ENCODE data around the gene AKT1. TPM values are rescaled to one million over a fixed set of nuclear protein-coding genes. Genes with fewer than 3 reads are reported as not detected.
"Not testable (repeated sequence)": the region's sequence is repeated elsewhere in the genome, so short reads cannot be mapped to it uniquely, and the experiment has no call there.

Gene AKT1
- total RNA-seq, 2 experiments from 2014 or later, result 131 to 133 TPM

DNA sequence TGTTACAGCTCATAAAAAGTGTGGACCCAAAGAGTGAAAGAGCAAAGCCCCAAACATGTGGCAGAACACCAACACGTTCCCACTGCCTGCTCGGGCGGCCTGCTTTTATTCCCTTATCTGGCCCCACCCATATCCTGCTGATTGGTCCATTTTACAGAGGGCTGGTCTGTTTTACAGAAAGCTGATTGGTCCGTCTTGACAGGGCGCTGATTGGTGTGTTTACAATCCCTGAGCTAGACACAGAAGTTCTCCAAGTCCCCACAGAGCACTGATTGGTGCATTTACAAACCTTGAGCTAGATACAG is 44.8 kb downstream of the AKT1 start:
- DNase-seq, result peak; percentile 38
- H3K27me3 Mint-ChIP-seq, H3K27ac Mint-ChIP-seq, POLR2A ChIA-PET, H3K9me3 Mint-ChIP-seq: not testable (repeated sequence)
- Mint-ChIP-seq H3K4me1 (ENCODE audit: low read depth) (peaks cover 35% of the 10 kb centered on the region), H3K36me3 (peaks cover 14% of the 10 kb centered on the region), H3K4me3 (peak overlapping the region; percentile 43)
- intact Hi-C loops (cut with micrococcal nuclease), result loop anchor here (5.0 kb wide), 2 partner anchors 73 to 552 kb away; partner anchors contain the start of gene BRF1
- CTCF ChIA-PET, result interaction anchor here (0.6 to 5.0 kb wide), 4 partner anchors 17 to 75 kb away, joined by 3 to 47 read pairs (median 8); partner anchors contain the start of gene ADSS1

GRCh38 chr14:104750056-104750752 is 45.3 kb downstream of the AKT1 start:
- CTCF ChIA-PET, result interaction anchor here (0.6 to 5.0 kb wide), 4 partner anchors 18 to 75 kb away, joined by 3 to 47 read pairs (median 8); partner anchors contain the start of gene ADSS1
- peaks cover 13% of the 10 kb centered on the region for H3K36me3 Mint-ChIP-seq
- peaks cover 2% of the 10 kb centered on the region for H3K9me3 Mint-ChIP-seq
- DNase-seq, result no peak
- no peaks in the 10 kb centered on the region for H3K27me3 Mint-ChIP-seq
- POLR2A ChIA-PET, result no interaction called here
- H3K4me1 Mint-ChIP-seq (ENCODE audit: low read depth), result peaks cover 35% of the 10 kb centered on the region
- no peak overlapping the region for H3K4me3 Mint-ChIP-seq
- intact Hi-C loops (cut with micrococcal nuclease), result loop anchor here (5.0 kb wide), 2 partner anchors 73 to 552 kb away; partner anchors contain the start of gene BRF1
- H3K27ac Mint-ChIP-seq, result no peak overlapping the region

DNA sequence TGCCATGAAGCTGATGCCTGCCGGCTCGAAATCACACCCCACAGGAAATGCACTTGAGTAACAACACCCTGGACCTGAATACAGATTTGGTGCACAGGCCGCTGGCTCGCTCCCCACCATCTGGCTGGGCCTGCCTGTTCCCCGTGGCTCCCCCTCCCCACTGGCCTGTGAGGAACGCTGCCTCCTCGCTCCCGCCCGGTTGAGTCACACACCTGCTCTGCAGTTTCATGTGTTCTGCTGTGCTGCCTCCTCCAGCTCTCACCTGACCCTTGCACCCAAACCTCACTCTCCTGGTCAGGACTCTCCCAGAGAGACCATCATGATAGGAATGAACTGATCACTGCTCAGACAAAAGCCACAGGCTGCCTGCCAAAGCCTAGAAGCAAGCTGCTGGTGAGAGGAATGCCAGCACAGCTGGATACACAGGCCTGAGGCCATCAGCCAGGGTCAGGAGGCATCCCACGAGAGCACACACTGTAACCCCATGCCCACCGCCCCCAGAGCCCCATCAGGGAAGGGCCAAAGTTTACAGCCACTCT is 46.4 kb downstream of the AKT1 start:
- ChIA-PET POLR2A (no interaction called here), CTCF (interaction anchor here (2.6 kb wide), 1 partner anchor 25 kb away, joined by 12 read pairs; the partner anchor contains the start of gene ADSS1)
- H3K36me3 Mint-ChIP-seq, result peaks cover 9% of the 10 kb centered on the region
- intact Hi-C loops (cut with micrococcal nuclease), result no loop called here
- H3K27ac Mint-ChIP-seq, result no peak overlapping the region
- no peak overlapping the region for H3K4me3 Mint-ChIP-seq
- H3K9me3 Mint-ChIP-seq, result peaks cover 2% of the 10 kb centered on the region
- DNase-seq, result no peak
- H3K4me1 Mint-ChIP-seq (ENCODE audit: low read depth), result peaks cover 25% of the 10 kb centered on the region
- no peaks in the 10 kb centered on the region for H3K27me3 Mint-ChIP-seq

DNA sequence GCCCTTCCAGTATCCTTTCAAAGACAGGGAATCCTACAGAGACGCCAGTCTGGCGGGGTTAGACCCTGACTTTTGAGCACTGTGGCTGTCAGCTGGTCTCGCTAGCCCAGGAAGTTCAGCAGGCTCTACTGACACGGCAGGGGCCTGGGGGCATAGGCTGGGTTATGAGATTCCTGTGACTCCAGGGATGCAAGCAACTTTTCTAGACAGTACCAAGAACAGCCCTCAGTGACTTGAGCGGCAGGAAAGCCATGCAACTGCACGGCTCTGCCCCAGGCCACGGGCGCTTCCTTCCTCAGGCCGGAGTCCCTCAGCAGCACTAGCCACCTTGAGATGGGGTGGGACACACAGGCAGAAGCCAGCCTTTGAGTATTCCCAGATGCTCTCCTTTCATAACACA is 47.7 kb downstream of the AKT1 start:
- H3K27ac Mint-ChIP-seq, result no peak overlapping the region
- peaks cover under 1% of the 10 kb centered on the region for H3K36me3 Mint-ChIP-seq
- no peaks in the 10 kb centered on the region for H3K27me3 Mint-ChIP-seq
- intact Hi-C loops (cut with micrococcal nuclease), result no loop called here
- no peak for DNase-seq
- POLR2A ChIA-PET, result no interaction called here
- peaks cover 19% of the 10 kb centered on the region for H3K4me1 Mint-ChIP-seq (ENCODE audit: low read depth)
- CTCF ChIA-PET, result interaction anchor here (2.3 kb wide), 1 partner anchor 23 kb away, joined by 7 read pairs; the partner anchor contains the start of gene ADSS1
- H3K9me3 Mint-ChIP-seq, result peaks cover 2% of the 10 kb centered on the region
- no peak overlapping the region for H3K4me3 Mint-ChIP-seq

DNA sequence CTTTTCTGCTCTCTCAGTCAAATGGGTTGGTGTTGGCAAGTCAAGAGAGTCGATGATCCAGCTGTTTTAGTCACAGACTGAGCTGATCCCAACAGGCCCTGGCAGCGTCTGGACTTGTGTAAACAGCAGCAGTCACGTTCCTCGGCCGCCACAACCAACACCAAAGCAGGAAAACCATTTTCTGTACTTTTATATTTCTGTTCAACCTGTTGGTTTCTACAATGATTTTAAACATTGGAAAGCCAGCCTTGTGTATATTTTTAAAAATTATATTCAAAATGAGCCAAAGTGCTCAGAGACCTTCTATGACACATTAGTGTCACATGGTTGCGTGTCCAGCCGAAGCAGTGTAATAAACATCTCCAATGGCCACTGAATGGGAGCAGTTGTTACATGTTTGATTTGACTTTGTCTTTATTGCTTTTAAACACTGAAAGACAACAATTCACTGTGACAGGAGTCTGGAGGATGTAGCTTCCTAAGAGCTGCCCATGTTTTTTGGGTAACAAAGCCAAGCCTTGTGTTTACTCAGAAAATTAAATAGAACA is 48.5 kb downstream of the AKT1 start:
- CTCF ChIA-PET, result interaction anchor here (2.3 kb wide), 1 partner anchor 22 kb away, joined by 7 read pairs; the partner anchor contains the start of gene ADSS1
- no peak overlapping the region for H3K27ac Mint-ChIP-seq

GRCh38 chr14:104746071-104746545 is 49.4 kb downstream of the AKT1 start:
- H3K27me3 Mint-ChIP-seq, result no peaks in the 10 kb centered on the region
- no peaks in the 10 kb centered on the region for H3K36me3 Mint-ChIP-seq
- H3K9me3 Mint-ChIP-seq, result peaks cover 2% of the 10 kb centered on the region
- H3K4me1 Mint-ChIP-seq (ENCODE audit: low read depth), result peaks cover 19% of the 10 kb centered on the region
- POLR2A ChIA-PET, result no interaction called here
- peak overlapping the region; percentile 66 for H3K27ac Mint-ChIP-seq
- CTCF ChIA-PET, result interaction anchor here (2.3 kb wide), 1 partner anchor 21 kb away, joined by 7 read pairs; the partner anchor contains the start of gene ADSS1
- H3K4me3 Mint-ChIP-seq, result no peak overlapping the region
- DNase-seq, result peak; percentile 74
- intact Hi-C loops (cut with micrococcal nuclease), result no loop called here

More for the DNA sequence above, 48.5 kb downstream of the AKT1 start:
- no peak for DNase-seq
- Mint-ChIP-seq H3K9me3 (peaks cover 2% of the 10 kb centered on the region), H3K4me3 (no peak overlapping the region), H3K27me3 (no peaks in the 10 kb centered on the region), H3K4me1 (ENCODE audit: low read depth) (peaks cover 19% of the 10 kb centered on the region), H3K36me3 (no peaks in the 10 kb centered on the region)
- POLR2A ChIA-PET, result no interaction called here
- intact Hi-C loops (cut with micrococcal nuclease), result no loop called here

GRCh38 chr14:104745431-104745830 is 50.1 kb downstream of the AKT1 start:
- intact Hi-C loops (cut with micrococcal nuclease), result no loop called here
- no peak for DNase-seq
- Mint-ChIP-seq H3K9me3 (no peaks in the 10 kb centered on the region), H3K4me1 (ENCODE audit: low read depth) (peaks cover 16% of the 10 kb centered on the region), H3K27ac (no peak overlapping the region), H3K36me3 (no peaks in the 10 kb centered on the region), H3K4me3 (no peak overlapping the region), H3K27me3 (no peaks in the 10 kb centered on the region)
- ChIA-PET CTCF (interaction anchor here (2.3 kb wide), 1 partner anchor 21 kb away, joined by 7 read pairs; the partner anchor contains the start of gene ADSS1), POLR2A (no interaction called here)

- Mint-ChIP-seq H3K4me1 (ENCODE audit: low read depth) (peaks cover 16% of the 10 kb centered on the region), H3K4me3 (no peak overlapping the region), H3K36me3 (no peaks in the 10 kb centered on the region), H3K27me3 (no peaks in the 10 kb centered on the region), H3K9me3 (no peaks in the 10 kb centered on the region), H3K27ac (no peak overlapping the region)
- POLR2A ChIA-PET, result no interaction called here
- DNase-seq, result no peak
- CTCF ChIA-PET, result no interaction called here
- intact Hi-C loops (cut with micrococcal nuclease), result no loop called here
These were observed 51.1 kb downstream of the AKT1 start for GRCh38 chr14:104744484-104744883.

- intact Hi-C loops (cut with micrococcal nuclease), result no loop called here
- CTCF ChIA-PET, result no interaction called here
- Mint-ChIP-seq H3K4me1 (ENCODE audit: low read depth) (peaks cover 16% of the 10 kb centered on the region), H3K9me3 (no peaks in the 10 kb centered on the region), H3K4me3 (no peak overlapping the region), H3K36me3 (no peaks in the 10 kb centered on the region), H3K27ac (no peak overlapping the region), H3K27me3 (no peaks in the 10 kb centered on the region)
- POLR2A ChIA-PET, result interaction anchor here (1.3 kb wide), 1 partner anchor 10 kb away, joined by 4 read pairs; the partner anchor contains the start of gene SIVA1
- DNase-seq, result no peak
These were observed 51.8 kb downstream of the AKT1 start for GRCh38 chr14:104743461-104744380.

DNA sequence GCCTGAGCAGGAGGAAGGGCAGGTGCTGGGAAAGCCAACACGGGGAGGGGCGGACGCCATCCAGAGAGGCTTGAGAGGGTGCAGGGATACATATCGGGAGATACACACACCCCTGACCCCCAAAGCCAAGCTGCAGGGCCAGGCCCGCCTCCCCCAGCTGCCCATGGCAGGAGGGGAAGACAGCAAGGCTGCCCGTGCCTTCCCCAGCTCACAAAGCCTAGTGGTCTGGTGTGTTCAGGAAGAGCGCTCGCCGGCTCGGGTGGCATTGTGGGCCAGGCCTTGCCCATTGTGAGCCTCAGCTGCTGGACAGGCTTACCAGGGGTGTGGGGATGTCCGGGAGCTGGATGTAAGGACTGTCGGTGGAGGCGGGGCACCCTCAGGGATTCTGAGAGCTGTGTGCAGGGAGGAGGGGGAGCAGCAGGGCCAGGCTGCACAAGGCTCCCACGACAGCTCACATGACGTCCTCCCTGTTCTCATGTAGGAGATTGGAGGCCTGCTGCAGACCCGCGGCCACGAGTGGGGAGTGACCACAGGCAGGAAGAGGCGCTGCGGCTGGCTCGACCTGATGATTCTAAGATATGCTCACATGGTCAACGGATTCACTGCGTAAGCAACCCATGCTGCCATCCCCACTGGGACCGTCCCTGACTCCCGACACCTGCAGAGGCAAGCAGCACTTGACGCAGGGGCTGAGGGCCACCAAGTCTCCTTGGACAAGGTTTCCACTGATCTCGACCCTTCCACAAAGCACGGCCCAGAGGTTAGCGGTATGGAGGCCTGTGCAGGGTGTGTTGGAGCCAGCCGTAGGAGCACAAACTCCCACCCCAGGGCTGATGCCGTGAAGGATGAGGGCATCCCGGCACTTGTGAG is 52.7 kb downstream of the AKT1 start:
- Mint-ChIP-seq H3K27ac (no peak overlapping the region), H3K9me3 (no peaks in the 10 kb centered on the region), H3K27me3 (no peaks in the 10 kb centered on the region), H3K4me3 (no peak overlapping the region), H3K4me1 (ENCODE audit: low read depth) (peaks cover 16% of the 10 kb centered on the region), H3K36me3 (no peaks in the 10 kb centered on the region)
- ChIA-PET POLR2A (interaction anchor here (1.3 kb wide), 1 partner anchor 10 kb away, joined by 4 read pairs; the partner anchor contains the start of gene SIVA1), CTCF (interaction anchor here (0.5 kb wide), 1 partner anchor 1114 kb away, joined by 3 read pairs; the partner anchor contains the start of gene KLC1)
- intact Hi-C loops (cut with micrococcal nuclease), result no loop called here
- no peak for DNase-seq

DNA sequence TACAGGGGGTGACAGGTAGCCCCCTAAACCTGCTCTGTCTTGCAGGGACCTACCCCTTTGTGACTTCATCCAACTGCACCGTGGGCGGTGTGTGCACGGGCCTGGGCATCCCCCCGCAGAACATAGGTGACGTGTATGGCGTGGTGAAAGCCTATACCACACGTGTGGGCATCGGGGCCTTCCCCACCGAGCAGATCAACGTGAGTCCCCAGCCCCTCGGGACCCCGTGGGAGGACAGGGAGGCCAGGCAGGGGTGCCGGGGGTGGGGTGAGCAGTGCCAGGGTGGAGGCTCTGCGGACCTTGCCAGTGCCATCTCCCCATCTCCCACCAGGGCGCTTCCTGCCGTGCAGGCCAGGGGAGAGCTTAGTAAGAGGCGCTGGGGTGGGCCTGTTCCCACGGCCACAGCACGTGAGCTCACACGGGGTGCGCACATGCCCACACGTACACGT is 53.7 kb downstream of the AKT1 start:
- H3K27ac Mint-ChIP-seq, result no peak overlapping the region
- no peak for DNase-seq
- no peaks in the 10 kb centered on the region for H3K27me3 Mint-ChIP-seq
- intact Hi-C loops (cut with micrococcal nuclease), result no loop called here
- no peak overlapping the region for H3K4me3 Mint-ChIP-seq
- CTCF ChIA-PET, result interaction anchor here (0.6 kb wide), 1 partner anchor 39 kb away, joined by 3 read pairs; no protein-coding TSS in a partner anchor
- no peaks in the 10 kb centered on the region for H3K36me3 Mint-ChIP-seq
- POLR2A ChIA-PET, result no interaction called here
- H3K9me3 Mint-ChIP-seq, result no peaks in the 10 kb centered on the region
- peaks cover 16% of the 10 kb centered on the region for H3K4me1 Mint-ChIP-seq (ENCODE audit: low read depth)
